ENCODE measurements around the gene H2BW1.
"Not testable (repeated sequence)": the region's sequence is repeated elsewhere in the genome, so short reads cannot be mapped to it uniquely, and the experiment has no call there.

H2BW1 gene

DNA sequence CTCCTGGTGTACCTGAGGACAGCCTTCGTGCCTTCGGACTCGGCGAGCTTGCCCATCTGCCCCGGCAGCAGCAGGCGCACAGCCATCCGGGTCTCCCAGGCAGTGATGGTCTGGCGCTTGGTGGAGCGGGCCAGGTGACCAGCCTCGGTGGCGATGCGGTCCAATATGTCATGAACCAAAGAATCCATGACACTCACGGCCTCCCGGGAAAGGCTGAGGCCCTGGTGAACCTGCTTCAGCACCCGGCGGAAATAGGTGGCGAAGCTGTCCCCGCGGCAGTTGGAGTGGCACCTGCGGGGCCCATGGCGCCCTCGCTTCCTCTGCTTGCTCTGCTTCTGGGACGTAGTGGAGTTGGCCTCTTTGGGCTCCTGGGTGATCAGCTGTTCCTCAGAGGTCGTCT, 350 bp downstream of the H2BW1 start:
- DNase-seq (ENCODE audit: low read depth), result no peak
- H3K4me3 ChIP-seq (ENCODE audit: low read depth, low read length), result no peak overlapping the region
- no peak for TF ChIP-seq CTCF (IDR thresholded peaks at IDR 0.05; ENCODE audit: control insufficient read depth, extremely low read depth, insufficient read depth)

GRCh38 chrX:104008831-104009230, 4.7 kb downstream of the H2BW1 start:
- DNase-seq (ENCODE audit: low read depth), result no peak
- TF ChIP-seq CTCF (IDR thresholded peaks at IDR 0.05; ENCODE audit: control insufficient read depth, extremely low read depth, insufficient read depth), result no peak
- no peak overlapping the region for H3K4me3 ChIP-seq (ENCODE audit: low read depth, low read length)

DNA sequence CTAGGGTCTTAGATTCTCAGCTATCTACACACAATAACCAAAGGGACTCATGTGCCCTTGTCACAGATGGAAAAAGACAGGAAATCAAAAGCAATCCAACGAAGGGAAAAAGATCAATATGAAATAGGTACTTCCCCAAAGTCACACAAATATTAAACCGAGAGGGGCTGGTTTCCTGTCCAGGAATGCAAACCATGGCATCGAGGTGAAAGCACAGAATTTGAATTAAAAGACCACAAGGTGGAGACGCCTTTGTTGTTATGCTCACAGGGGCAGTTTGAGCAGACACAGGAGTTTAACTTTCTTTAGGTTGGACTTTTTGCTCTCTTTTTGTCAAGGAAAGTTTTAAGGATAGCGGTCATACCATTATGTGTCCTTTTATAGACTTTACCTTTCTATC, 14.3 kb downstream of the H2BW1 start:
- no peak for TF ChIP-seq CTCF (IDR thresholded peaks at IDR 0.05; ENCODE audit: control insufficient read depth, extremely low read depth, insufficient read depth)
- no peak overlapping the region for H3K4me3 ChIP-seq (ENCODE audit: low read depth, low read length)
- DNase-seq (ENCODE audit: low read depth), result no peak

DNA sequence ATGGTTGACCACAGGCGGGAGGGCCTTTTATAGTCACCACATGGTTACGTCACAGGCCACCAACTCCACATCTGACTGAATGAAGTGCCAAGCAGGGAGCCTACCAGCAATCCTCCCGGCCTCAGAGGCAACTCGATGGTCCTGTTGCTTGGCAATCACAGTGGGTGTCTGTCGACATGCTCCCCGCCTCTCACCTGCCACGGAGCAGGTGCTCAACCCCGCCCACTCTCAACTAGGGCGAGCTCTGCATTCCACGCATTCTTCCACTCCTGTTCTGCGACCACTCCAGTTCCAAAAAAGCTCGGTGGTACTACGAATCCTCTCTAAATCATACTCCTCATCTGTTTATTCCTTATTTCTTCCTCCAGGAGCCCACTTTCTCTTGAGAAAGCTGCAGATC, 30.0 kb downstream of the H2BW1 start:
- not testable (repeated sequence) for DNase-seq (ENCODE audit: low read depth); H3K4me3 ChIP-seq (ENCODE audit: low read depth, low read length)

DNA sequence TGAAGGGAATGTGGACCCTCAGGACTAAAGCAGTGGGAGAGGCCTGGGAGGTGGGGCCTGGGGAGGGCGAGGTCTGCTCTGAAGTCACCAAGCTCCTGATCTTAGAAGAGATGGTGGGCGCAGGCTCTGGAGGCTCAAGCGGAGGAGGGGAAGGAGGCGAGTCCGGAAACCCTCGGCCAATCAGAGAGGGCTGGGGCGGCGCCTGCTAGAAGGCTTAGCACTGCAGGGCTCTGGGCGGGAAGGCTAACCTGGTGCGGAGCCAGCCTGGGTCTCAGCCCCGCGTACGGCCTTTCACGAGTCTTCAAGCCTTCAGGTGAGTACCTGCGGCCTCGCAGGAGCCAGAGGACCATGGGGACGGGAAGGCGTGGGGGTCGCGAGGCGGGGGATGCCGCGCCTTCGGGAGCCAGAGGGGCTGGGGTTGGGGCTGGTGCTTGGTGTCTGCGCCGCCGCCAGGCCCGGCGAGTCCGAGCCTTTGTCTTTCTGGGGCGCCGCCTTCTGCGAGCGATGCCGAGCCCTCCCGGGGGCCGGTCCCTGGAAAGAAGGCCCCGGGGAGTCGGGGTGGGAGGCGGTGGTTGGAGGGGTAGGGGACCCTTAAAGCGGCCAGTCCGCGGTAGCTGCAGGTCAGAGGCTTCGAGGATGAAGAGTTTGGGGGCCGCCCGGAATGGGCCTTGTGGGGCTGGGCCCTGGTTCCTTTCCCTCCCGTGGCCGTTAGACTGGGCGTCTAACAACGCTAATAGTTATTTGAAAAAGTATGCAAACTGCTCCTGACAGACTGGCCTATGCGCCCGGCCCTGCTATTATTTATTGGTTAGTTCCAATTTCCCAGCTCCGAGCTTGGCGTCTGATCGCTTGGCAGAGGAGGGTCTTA, 50.9 kb downstream of the H2BW1 start, which contains the start of gene TMSB15B:
Gene TMSB15B (plus strand): TSS at position 217 of the 868 bp plus-strand sequence.
- DNase-seq (ENCODE audit: low read depth); H3K4me3 ChIP-seq (ENCODE audit: low read depth, low read length): not testable (repeated sequence)
